Endodermal cell (in vitro differentiated cells): ENCODE measurements around the gene RBMS3. TPM values are rescaled to one million over a fixed set of nuclear protein-coding genes. Genes with fewer than 3 reads are reported as not detected.

Source experiments
- DNase-seq: peaks from one replicate; pipeline ENCODE4 v3.0.0-alpha.2; 2017
- H3K27ac ChIP-seq: 2 replicates; pipeline ENCODE4 v1.5.1; 2013; ENCODE audit warnings: mild to moderate bottlenecking, low read depth, low read length, moderate library complexity
- H3K27me3 ChIP-seq: 2 replicates; pipeline ENCODE4 v1.6.1; 2013; ENCODE audit warnings: mild to moderate bottlenecking, low read length, moderate library complexity; ENCODE audit not compliant: insufficient read depth, control insufficient read depth, poor library complexity, severe bottlenecking
- H3K36me3 ChIP-seq: 2 replicates; pipeline ENCODE4 v1.7.0; 2013; ENCODE audit warnings: mild to moderate bottlenecking, low read length, moderate library complexity; ENCODE audit not compliant: control insufficient read depth, insufficient read depth
- H3K4me1 ChIP-seq: one replicate; pipeline ENCODE4 v1.7.0; 2013; ENCODE audit warnings: low read length; ENCODE audit not compliant: control insufficient read depth, insufficient read depth
- H3K4me3 ChIP-seq: 2 replicates; pipeline ENCODE4 v1.5.1; 2013; ENCODE audit warnings: mild to moderate bottlenecking, low read length, moderate library complexity
- H3K9ac ChIP-seq: 2 replicates; pipeline ENCODE4 v1.6.1; 2013; ENCODE audit warnings: mild to moderate bottlenecking, low read length, moderate library complexity; ENCODE audit not compliant: poor library complexity, severe bottlenecking; ENCODE audit errors: extremely low read depth
- H3K9me3 ChIP-seq: 2 replicates; pipeline ENCODE4 v1.6.1; 2013; ENCODE audit warnings: mild to moderate bottlenecking, low read length, moderate library complexity; ENCODE audit not compliant: control insufficient read depth
- H3K27ac Mint-ChIP-seq: 2 replicates; pipeline ENCODE4 v1.8.0; 2020; ENCODE audit warnings: mixed read lengths
- H3K27me3 Mint-ChIP-seq: 2 replicates; pipeline ENCODE4 v1.8.0; 2021; ENCODE audit warnings: mild to moderate bottlenecking, mixed read lengths; ENCODE audit not compliant: insufficient read depth
- H3K36me3 Mint-ChIP-seq: 2 replicates; pipeline ENCODE4 v1.8.0; 2020; ENCODE audit warnings: low read depth, mixed read lengths
- H3K4me1 Mint-ChIP-seq: 2 replicates; pipeline ENCODE4 v1.8.0; 2020; ENCODE audit warnings: mixed read lengths
- H3K4me3 Mint-ChIP-seq: 2 replicates; pipeline ENCODE4 v1.8.0; 2020; ENCODE audit warnings: mild to moderate bottlenecking, moderate library complexity, mixed read lengths
- H3K9me3 Mint-ChIP-seq: 2 replicates; pipeline ENCODE4 v1.8.0; 2020; ENCODE audit warnings: mild to moderate bottlenecking, mixed read lengths
- WGBS, 2 experiments: methylation state at CpG; one replicate each; pipeline versions ENCODE4 v1.1.5 to v1.1.7; 2013; ENCODE audit warnings: missing lambda C conversion rate in 2 of 2, mixed read lengths in 1 of 2; ENCODE audit not compliant: insufficient coverage in 1 of 2, insufficient read length in 1 of 2; 5-methylcytosine and 5-hydroxymethylcytosine counted together
- total RNA-seq, 2 donors: library from RNA; stranded (reverse); fragmentation: NEBNext Ultra II Directional in 1 of 2; extraction: Animal tissue kit (Norgen Biotek cat#: 25700) in 1 of 2; gene quantifications; 2 replicates in 1 of 2; 3 replicates in 1 of 2; pipeline ENCODE4 v1.2.1, GENCODE V29; 2021
- TF ChIP-seq, protein P1 (sequence below): fragments of 200-600 bp; sonication (generic); conservative IDR thresholded peaks from 2 replicates; pipeline ENCODE4 v1.5.0; 2021; ENCODE audit warnings: antibody characterized with exemption, mild to moderate bottlenecking

Gene RBMS3
- total RNA-seq, 2 donors from 2014 or later = 2.0 to 7.3 TPM

DNA sequence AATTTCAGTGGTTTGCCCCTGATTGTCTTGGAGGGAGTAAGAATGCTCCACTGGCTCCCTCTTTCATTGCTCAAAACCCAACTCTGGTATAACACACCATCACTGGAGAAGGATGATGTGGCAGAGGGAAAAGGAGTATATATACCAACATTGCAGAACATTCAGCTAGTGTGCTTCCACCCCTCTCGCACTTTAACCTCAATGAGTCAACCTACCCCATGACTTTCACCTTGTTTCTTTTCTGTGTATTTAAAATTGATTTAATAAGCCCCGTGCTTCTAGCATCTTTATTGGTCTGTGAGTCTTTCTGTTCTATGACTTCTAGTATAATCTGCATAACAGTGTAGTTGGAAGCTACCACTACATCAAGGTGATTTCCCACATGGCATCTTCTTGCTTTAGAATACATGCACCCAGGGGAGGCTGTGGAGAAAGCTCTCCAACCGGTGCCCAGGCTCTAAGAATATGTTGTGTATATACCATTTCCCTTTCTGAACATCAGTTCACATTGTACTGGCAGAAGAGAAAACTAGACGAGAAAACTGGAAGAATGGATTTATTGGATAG, 730.4 kb downstream of the RBMS3 start:
- Histone ChIP-seq H3K27ac (no peak overlapping the region), H3K27me3 (no peaks in the 10 kb centered on the region), H3K9ac (no peak overlapping the region), H3K9me3 (peaks cover 8% of the 10 kb centered on the region), H3K4me1 (peaks cover 3% of the 10 kb centered on the region), H3K4me3 (no peak overlapping the region), H3K36me3 (no peaks in the 10 kb centered on the region)
- Mint-ChIP-seq H3K27ac (no peak overlapping the region), H3K4me1 (peaks cover 16% of the 10 kb centered on the region), H3K27me3 (no peaks in the 10 kb centered on the region), H3K36me3 (no peaks in the 10 kb centered on the region), H3K4me3 (no peak overlapping the region), H3K9me3 (peaks cover 4% of the 10 kb centered on the region)
- 95 to 100% methylated on average over 1 to 4 of the region's 4 CpGs for WGBS, 2 experiments
- no peak for DNase-seq
- TF ChIP-seq, protein P1, sequence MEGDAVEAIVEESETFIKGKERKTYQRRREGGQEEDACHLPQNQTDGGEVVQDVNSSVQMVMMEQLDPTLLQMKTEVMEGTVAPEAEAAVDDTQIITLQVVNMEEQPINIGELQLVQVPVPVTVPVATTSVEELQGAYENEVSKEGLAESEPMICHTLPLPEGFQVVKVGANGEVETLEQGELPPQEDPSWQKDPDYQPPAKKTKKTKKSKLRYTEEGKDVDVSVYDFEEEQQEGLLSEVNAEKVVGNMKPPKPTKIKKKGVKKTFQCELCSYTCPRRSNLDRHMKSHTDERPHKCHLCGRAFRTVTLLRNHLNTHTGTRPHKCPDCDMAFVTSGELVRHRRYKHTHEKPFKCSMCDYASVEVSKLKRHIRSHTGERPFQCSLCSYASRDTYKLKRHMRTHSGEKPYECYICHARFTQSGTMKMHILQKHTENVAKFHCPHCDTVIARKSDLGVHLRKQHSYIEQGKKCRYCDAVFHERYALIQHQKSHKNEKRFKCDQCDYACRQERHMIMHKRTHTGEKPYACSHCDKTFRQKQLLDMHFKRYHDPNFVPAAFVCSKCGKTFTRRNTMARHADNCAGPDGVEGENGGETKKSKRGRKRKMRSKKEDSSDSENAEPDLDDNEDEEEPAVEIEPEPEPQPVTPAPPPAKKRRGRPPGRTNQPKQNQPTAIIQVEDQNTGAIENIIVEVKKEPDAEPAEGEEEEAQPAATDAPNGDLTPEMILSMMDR = no peak

DNA sequence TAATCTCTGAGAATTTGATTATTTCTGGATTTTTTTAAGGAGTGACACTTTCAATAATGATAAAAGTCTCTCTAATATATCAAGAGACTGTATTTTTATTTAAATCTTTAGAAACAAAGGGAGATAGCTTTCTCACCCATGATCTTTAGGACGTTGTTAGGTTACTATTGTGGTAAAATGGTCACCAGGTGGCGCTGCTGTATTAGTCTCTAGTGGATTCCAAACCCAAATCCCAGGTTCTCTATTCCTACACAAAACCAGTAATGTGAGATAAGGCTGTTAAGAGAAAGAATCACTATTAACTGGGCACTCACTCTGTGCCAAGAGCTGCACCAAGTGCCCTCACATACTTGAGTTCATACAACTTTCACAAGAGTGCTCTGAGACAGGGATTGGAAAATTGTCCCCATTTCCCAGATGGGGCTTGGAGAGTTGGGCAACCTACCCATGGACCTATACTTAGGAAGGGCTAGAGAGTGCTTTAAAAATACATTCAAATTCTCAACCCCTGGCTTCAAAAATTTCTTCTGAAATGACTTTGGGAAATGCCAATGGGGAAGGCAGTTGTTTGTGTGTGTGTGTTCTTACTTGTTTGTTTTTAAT, 732.2 kb downstream of the RBMS3 start:
- no peak overlapping the region for H3K9ac ChIP-seq
- TF ChIP-seq, protein P1 = peak; percentile 92
- no peak overlapping the region for H3K4me3 Mint-ChIP-seq

DNA sequence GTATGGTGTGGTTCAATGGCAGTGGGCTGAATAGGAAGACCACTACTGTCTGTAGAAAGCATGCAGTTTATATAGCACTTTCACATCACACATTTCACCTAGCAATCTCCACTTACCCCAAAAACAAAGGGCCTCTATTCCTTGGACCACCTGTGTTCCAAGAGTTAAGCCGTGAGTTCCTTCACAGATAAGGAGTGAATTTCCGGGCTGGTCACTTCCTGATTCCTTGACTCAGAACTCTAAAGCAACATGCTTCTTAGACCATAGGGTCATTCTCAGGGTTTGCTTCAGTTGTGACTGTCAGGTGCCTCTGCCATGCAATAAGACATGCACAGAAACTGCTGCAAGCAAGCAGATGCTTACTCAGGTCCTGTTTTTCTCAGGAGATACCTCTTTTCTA, 737.0 kb downstream of the RBMS3 start:
- 64 to 76% methylated on average over 2 of the region's 2 CpGs for WGBS, 2 experiments
- Histone ChIP-seq H3K4me1 (peaks cover 2% of the 10 kb centered on the region), H3K27ac (no peak overlapping the region), H3K36me3 (no peaks in the 10 kb centered on the region), H3K9ac (no peak overlapping the region), H3K27me3 (no peaks in the 10 kb centered on the region), H3K4me3 (no peak overlapping the region), H3K9me3 (no peaks in the 10 kb centered on the region)
- no peaks in the 10 kb centered on the region for H3K27me3 Mint-ChIP-seq
- TF ChIP-seq, protein P1 = no peak
- no peaks in the 10 kb centered on the region for H3K36me3 Mint-ChIP-seq
- no peak overlapping the region for H3K27ac Mint-ChIP-seq
- no peak overlapping the region for H3K4me3 Mint-ChIP-seq
- no peaks in the 10 kb centered on the region for H3K9me3 Mint-ChIP-seq
- DNase-seq = peak; percentile 43
- peaks cover 12% of the 10 kb centered on the region for H3K4me1 Mint-ChIP-seq

More for the DNA sequence above, 732.2 kb downstream of the RBMS3 start:
- Histone ChIP-seq H3K27me3 (no peaks in the 10 kb centered on the region), H3K4me3 (no peak overlapping the region), H3K36me3 (no peaks in the 10 kb centered on the region), H3K27ac (no peak overlapping the region), H3K9me3 (peaks cover 8% of the 10 kb centered on the region), H3K4me1 (no peaks in the 10 kb centered on the region)
- H3K9me3 Mint-ChIP-seq = peaks cover 4% of the 10 kb centered on the region
- H3K36me3 Mint-ChIP-seq = no peaks in the 10 kb centered on the region
- no peaks in the 10 kb centered on the region for H3K27me3 Mint-ChIP-seq
- no peak overlapping the region for H3K27ac Mint-ChIP-seq
- H3K4me1 Mint-ChIP-seq = peaks cover 11% of the 10 kb centered on the region
- peak; percentile 91 for DNase-seq
- 13% methylated on average over 2 of the region's 2 CpGs; no CpG with 5 or more reads in 1 of the 2 experiments for WGBS, 2 experiments
